Measurements from ENCODE around the gene HPS6.

DNA sequence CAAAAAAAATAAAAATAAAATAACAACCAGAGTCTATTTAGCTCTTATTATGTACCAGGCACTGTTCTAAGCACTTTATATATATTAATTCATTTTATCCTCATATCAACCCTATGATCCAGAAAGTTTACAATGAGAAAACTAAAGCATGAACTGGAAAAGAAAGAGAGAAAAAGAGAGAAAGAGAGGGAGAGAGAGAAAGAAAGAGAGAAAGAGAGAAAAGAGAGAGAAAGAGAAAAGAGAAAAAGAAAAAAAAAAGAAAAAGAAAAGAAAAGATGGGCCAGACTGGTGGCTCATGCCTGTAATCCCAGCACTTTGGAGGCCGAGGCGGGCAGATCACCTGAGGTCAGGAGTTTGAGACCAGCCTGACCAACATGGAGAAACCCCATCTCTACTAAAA, 19.1 kb upstream of the HPS6 start:
- TF ChIP-seq, protein P1, sequence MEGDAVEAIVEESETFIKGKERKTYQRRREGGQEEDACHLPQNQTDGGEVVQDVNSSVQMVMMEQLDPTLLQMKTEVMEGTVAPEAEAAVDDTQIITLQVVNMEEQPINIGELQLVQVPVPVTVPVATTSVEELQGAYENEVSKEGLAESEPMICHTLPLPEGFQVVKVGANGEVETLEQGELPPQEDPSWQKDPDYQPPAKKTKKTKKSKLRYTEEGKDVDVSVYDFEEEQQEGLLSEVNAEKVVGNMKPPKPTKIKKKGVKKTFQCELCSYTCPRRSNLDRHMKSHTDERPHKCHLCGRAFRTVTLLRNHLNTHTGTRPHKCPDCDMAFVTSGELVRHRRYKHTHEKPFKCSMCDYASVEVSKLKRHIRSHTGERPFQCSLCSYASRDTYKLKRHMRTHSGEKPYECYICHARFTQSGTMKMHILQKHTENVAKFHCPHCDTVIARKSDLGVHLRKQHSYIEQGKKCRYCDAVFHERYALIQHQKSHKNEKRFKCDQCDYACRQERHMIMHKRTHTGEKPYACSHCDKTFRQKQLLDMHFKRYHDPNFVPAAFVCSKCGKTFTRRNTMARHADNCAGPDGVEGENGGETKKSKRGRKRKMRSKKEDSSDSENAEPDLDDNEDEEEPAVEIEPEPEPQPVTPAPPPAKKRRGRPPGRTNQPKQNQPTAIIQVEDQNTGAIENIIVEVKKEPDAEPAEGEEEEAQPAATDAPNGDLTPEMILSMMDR (IDR thresholded peaks at IDR 0.05 in 2 of 3, conservative IDR thresholded peaks at IDR 0.05 in 1 of 3; ENCODE audit: borderline replicate concordance in 1 of 3, insufficient read depth in 1 of 3, low read depth in 2 of 3, low read length in 2 of 3) = no peak
- TF ChIP-seq SIN3A (IDR thresholded peaks at IDR 0.05; ENCODE audit: low read depth) (no peak), YY1 (IDR thresholded peaks at IDR 0.05; ENCODE audit: extremely low read depth, insufficient replicate concordance, low read depth, low read length) (no peak), RAD21 (IDR thresholded peaks at IDR 0.05; ENCODE audit: low read depth) (no peak), EZH2phosphoT487 (IDR thresholded peaks at IDR 0.05; ENCODE audit: borderline replicate concordance) (no peak), POLR2AphosphoS5 (IDR thresholded peaks at IDR 0.05; ENCODE audit: low read depth, low read length) (no peak), POLR2A (IDR thresholded peaks at IDR 0.05; ENCODE audit: borderline replicate concordance, extremely low read depth, insufficient read depth, insufficient read length) (no peak)
- TF ChIP-seq, protein P2, sequence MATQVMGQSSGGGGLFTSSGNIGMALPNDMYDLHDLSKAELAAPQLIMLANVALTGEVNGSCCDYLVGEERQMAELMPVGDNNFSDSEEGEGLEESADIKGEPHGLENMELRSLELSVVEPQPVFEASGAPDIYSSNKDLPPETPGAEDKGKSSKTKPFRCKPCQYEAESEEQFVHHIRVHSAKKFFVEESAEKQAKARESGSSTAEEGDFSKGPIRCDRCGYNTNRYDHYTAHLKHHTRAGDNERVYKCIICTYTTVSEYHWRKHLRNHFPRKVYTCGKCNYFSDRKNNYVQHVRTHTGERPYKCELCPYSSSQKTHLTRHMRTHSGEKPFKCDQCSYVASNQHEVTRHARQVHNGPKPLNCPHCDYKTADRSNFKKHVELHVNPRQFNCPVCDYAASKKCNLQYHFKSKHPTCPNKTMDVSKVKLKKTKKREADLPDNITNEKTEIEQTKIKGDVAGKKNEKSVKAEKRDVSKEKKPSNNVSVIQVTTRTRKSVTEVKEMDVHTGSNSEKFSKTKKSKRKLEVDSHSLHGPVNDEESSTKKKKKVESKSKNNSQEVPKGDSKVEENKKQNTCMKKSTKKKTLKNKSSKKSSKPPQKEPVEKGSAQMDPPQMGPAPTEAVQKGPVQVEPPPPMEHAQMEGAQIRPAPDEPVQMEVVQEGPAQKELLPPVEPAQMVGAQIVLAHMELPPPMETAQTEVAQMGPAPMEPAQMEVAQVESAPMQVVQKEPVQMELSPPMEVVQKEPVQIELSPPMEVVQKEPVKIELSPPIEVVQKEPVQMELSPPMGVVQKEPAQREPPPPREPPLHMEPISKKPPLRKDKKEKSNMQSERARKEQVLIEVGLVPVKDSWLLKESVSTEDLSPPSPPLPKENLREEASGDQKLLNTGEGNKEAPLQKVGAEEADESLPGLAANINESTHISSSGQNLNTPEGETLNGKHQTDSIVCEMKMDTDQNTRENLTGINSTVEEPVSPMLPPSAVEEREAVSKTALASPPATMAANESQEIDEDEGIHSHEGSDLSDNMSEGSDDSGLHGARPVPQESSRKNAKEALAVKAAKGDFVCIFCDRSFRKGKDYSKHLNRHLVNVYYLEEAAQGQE (IDR thresholded peaks at IDR 0.05; ENCODE audit: low read depth) = no peak

Measured in HCT116 (cell line).